K562 (cell line): ENCODE data around the gene REP15. TPM values are rescaled to one million over a fixed set of nuclear protein-coding genes. Genes with fewer than 3 reads are reported as not detected.
A peak's percentile ranks its signal among the peaks of the same experiment; 100 is the strongest.

Experiments used
- CHD1 ChIP-seq: fragments of 200-600 bp; sonication (generic); IDR thresholded peaks from one replicate; pipeline ENCODE4 v1.6.1; 2012; ENCODE audit warnings: mild to moderate bottlenecking, moderate library complexity, low read length, inconsistent platforms
- CREM ChIP-seq: IDR thresholded peaks from 2 replicates; pipeline ENCODE4 v1.6.1; 2014; ENCODE audit warnings: antibody characterized with exemption, low read depth
- ESRRA ChIP-seq: fragments of 450-650 bp; IDR thresholded peaks from 2 replicates; pipeline ENCODE4 v1.6.1; 2014; ENCODE audit warnings: low read depth, mild to moderate bottlenecking, moderate library complexity, borderline replicate concordance
- LEF1 ChIP-seq: fragments of 450-650 bp; IDR thresholded peaks from 2 replicates; pipeline ENCODE4 v1.6.1; 2016; ENCODE audit warnings: mild to moderate bottlenecking
- SMARCA5 ChIP-seq: fragments of 450-650 bp; IDR thresholded peaks from 2 replicates; pipeline ENCODE4 v1.6.1; 2016
- SRSF7 ChIP-seq: fragments of 200-400 bp; formaldehyde crosslinking; optimal IDR thresholded peaks from 2 replicates; pipeline ENCODE3; 2017; ENCODE audit warnings: mild to moderate bottlenecking, low read depth, low read length
- TCF7L2 ChIP-seq: fragments of 150-350 bp; IDR thresholded peaks from 2 replicates; pipeline ENCODE4 v1.6.1; 2016; ENCODE audit warnings: low read depth, mild to moderate bottlenecking, low read length, moderate library complexity
- ZBTB7A ChIP-seq: IDR thresholded peaks from 2 replicates; pipeline ENCODE4 v1.6.1; 2011; ENCODE audit warnings: low read depth, mild to moderate bottlenecking, low read length, moderate library complexity, borderline replicate concordance; ENCODE audit not compliant: control insufficient read depth
- polyA plus RNA-seq, 8 experiments: library from polyadenylated mRNA; depleted of rRNA in 4 of 8; stranded (reverse) in 5 of 8; unstranded in 3 of 8; fragments of >200 nt; fragmentation: Nextera tagmentation in 2 of 8; fragmentation: Illumina TruSeq in 1 of 8; extraction: Ambion mirVana in 2 of 8; extraction: Trizol in 1 of 8; gene quantifications; 2 replicates each; pipeline versions ENCODE4 v1.2.1 to v1.2.3, GENCODE V29; 2011 to 2014; ENCODE audit warnings: inconsistent platforms in 1 of 8, missing spikeins in 1 of 8
- total RNA-seq, 7 experiments: library from RNA; depleted of rRNA in 6 of 7; stranded (reverse); fragments of >200 nt in 6 of 7; fragmentation: Illumina TruSeq in 2 of 7; extraction: Trizol in 2 of 7; gene quantifications; 2 replicates each; pipeline versions ENCODE4 v1.2.1 to v1.2.3, GENCODE V29; 2011 to 2021; ENCODE audit warnings: low replicate concordance in 1 of 7
- TF ChIP-seq, protein P1 (sequence below), 2 experiments: fragments of 450-650 bp in 1 of 2; IDR thresholded peaks; 2 replicates each; pipeline ENCODE4 v1.6.1; 2011 to 2017; ENCODE audit warnings: low read depth in 2 of 2, antibody characterized with exemption in 1 of 2, borderline replicate concordance in 1 of 2, low read length in 1 of 2, mild to moderate bottlenecking in 1 of 2, mixed read lengths in 1 of 2; ENCODE audit not compliant: control insufficient read depth in 1 of 2
- TF ChIP-seq, protein P2 (sequence below): fragments of 450-650 bp; IDR thresholded peaks from 2 replicates; pipeline ENCODE4 v1.6.1; 2016; ENCODE audit warnings: mild to moderate bottlenecking, moderate library complexity

REP15 gene
- total and polyA plus RNA-seq, 9 of the 15 experiments (the other 6 are each of a cell fraction or from before 2014, with no cell fraction given) = not detected

GRCh38 chr12:27710592-27711316 is 14.5 kb downstream of the REP15 start, which contains the start of gene MRPS35 (continued):
- TF ChIP-seq ZBTB7A = peak; percentile 24; the same call in 1 of the 2 replicates
- TF ChIP-seq LEF1 = no peak
- TF ChIP-seq, protein P1, sequence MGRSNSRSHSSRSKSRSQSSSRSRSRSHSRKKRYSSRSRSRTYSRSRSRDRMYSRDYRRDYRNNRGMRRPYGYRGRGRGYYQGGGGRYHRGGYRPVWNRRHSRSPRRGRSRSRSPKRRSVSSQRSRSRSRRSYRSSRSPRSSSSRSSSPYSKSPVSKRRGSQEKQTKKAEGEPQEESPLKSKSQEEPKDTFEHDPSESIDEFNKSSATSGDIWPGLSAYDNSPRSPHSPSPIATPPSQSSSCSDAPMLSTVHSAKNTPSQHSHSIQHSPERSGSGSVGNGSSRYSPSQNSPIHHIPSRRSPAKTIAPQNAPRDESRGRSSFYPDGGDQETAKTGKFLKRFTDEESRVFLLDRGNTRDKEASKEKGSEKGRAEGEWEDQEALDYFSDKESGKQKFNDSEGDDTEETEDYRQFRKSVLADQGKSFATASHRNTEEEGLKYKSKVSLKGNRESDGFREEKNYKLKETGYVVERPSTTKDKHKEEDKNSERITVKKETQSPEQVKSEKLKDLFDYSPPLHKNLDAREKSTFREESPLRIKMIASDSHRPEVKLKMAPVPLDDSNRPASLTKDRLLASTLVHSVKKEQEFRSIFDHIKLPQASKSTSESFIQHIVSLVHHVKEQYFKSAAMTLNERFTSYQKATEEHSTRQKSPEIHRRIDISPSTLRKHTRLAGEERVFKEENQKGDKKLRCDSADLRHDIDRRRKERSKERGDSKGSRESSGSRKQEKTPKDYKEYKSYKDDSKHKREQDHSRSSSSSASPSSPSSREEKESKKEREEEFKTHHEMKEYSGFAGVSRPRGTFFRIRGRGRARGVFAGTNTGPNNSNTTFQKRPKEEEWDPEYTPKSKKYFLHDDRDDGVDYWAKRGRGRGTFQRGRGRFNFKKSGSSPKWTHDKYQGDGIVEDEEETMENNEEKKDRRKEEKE (IDR thresholded peaks at IDR 0.05; ENCODE audit: borderline replicate concordance in 1 of 2, control insufficient read depth in 1 of 2, low read depth in 2 of 2, low read length in 1 of 2) = no peak
- TF ChIP-seq CHD1 = no peak
- TF ChIP-seq CREM = peak; percentile 63; the same call in 1 of the 2 replicates
- TF ChIP-seq, protein P2, sequence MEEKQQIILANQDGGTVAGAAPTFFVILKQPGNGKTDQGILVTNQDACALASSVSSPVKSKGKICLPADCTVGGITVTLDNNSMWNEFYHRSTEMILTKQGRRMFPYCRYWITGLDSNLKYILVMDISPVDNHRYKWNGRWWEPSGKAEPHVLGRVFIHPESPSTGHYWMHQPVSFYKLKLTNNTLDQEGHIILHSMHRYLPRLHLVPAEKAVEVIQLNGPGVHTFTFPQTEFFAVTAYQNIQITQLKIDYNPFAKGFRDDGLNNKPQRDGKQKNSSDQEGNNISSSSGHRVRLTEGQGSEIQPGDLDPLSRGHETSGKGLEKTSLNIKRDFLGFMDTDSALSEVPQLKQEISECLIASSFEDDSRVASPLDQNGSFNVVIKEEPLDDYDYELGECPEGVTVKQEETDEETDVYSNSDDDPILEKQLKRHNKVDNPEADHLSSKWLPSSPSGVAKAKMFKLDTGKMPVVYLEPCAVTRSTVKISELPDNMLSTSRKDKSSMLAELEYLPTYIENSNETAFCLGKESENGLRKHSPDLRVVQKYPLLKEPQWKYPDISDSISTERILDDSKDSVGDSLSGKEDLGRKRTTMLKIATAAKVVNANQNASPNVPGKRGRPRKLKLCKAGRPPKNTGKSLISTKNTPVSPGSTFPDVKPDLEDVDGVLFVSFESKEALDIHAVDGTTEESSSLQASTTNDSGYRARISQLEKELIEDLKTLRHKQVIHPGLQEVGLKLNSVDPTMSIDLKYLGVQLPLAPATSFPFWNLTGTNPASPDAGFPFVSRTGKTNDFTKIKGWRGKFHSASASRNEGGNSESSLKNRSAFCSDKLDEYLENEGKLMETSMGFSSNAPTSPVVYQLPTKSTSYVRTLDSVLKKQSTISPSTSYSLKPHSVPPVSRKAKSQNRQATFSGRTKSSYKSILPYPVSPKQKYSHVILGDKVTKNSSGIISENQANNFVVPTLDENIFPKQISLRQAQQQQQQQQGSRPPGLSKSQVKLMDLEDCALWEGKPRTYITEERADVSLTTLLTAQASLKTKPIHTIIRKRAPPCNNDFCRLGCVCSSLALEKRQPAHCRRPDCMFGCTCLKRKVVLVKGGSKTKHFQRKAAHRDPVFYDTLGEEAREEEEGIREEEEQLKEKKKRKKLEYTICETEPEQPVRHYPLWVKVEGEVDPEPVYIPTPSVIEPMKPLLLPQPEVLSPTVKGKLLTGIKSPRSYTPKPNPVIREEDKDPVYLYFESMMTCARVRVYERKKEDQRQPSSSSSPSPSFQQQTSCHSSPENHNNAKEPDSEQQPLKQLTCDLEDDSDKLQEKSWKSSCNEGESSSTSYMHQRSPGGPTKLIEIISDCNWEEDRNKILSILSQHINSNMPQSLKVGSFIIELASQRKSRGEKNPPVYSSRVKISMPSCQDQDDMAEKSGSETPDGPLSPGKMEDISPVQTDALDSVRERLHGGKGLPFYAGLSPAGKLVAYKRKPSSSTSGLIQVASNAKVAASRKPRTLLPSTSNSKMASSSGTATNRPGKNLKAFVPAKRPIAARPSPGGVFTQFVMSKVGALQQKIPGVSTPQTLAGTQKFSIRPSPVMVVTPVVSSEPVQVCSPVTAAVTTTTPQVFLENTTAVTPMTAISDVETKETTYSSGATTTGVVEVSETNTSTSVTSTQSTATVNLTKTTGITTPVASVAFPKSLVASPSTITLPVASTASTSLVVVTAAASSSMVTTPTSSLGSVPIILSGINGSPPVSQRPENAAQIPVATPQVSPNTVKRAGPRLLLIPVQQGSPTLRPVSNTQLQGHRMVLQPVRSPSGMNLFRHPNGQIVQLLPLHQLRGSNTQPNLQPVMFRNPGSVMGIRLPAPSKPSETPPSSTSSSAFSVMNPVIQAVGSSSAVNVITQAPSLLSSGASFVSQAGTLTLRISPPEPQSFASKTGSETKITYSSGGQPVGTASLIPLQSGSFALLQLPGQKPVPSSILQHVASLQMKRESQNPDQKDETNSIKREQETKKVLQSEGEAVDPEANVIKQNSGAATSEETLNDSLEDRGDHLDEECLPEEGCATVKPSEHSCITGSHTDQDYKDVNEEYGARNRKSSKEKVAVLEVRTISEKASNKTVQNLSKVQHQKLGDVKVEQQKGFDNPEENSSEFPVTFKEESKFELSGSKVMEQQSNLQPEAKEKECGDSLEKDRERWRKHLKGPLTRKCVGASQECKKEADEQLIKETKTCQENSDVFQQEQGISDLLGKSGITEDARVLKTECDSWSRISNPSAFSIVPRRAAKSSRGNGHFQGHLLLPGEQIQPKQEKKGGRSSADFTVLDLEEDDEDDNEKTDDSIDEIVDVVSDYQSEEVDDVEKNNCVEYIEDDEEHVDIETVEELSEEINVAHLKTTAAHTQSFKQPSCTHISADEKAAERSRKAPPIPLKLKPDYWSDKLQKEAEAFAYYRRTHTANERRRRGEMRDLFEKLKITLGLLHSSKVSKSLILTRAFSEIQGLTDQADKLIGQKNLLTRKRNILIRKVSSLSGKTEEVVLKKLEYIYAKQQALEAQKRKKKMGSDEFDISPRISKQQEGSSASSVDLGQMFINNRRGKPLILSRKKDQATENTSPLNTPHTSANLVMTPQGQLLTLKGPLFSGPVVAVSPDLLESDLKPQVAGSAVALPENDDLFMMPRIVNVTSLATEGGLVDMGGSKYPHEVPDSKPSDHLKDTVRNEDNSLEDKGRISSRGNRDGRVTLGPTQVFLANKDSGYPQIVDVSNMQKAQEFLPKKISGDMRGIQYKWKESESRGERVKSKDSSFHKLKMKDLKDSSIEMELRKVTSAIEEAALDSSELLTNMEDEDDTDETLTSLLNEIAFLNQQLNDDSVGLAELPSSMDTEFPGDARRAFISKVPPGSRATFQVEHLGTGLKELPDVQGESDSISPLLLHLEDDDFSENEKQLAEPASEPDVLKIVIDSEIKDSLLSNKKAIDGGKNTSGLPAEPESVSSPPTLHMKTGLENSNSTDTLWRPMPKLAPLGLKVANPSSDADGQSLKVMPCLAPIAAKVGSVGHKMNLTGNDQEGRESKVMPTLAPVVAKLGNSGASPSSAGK = peak; percentile 87
- no peak for TF ChIP-seq SMARCA5
- peak; percentile 45; the same call in 1 of the 2 replicates for TF ChIP-seq ESRRA
- no peak for TF ChIP-seq SRSF7
- no peak for TF ChIP-seq TCF7L2
- TF ChIP-seq, all 486 proteins: peak for 139
